T-helper 2 cell treated with Interferon-gamma antibody and Interleukin-4, amounts not matched to agents 5 μg/mL and 100 μg/mL, for 36 hours (primary cell): ENCODE measurements around the gene TBX5.

Source experiments
- DNase-seq: peaks from one replicate; pipeline ENCODE4 v3.0.0; 2021; ENCODE audit warnings: low spot score
- H3K27ac Mint-ChIP-seq: one replicate; pipeline ENCODE4 v1.8.0; 2021; ENCODE audit warnings: mild to moderate bottlenecking, mixed read lengths
- H3K27me3 Mint-ChIP-seq: one replicate; pipeline ENCODE4 v1.8.0; 2021; ENCODE audit warnings: low read depth, mixed read lengths
- H3K36me3 Mint-ChIP-seq: one replicate; pipeline ENCODE4 v1.8.0; 2021; ENCODE audit warnings: low read depth, mixed read lengths
- H3K4me1 Mint-ChIP-seq: one replicate; pipeline ENCODE4 v1.8.0; 2021; ENCODE audit warnings: low read depth, mixed read lengths
- H3K4me3 Mint-ChIP-seq: one replicate; pipeline ENCODE4 v1.8.0; 2022; ENCODE audit warnings: mild to moderate bottlenecking, moderate library complexity, mixed read lengths
- H3K9me3 Mint-ChIP-seq: one replicate; pipeline ENCODE4 v1.8.0; 2021; ENCODE audit warnings: mixed read lengths

Gene TBX5

DNA sequence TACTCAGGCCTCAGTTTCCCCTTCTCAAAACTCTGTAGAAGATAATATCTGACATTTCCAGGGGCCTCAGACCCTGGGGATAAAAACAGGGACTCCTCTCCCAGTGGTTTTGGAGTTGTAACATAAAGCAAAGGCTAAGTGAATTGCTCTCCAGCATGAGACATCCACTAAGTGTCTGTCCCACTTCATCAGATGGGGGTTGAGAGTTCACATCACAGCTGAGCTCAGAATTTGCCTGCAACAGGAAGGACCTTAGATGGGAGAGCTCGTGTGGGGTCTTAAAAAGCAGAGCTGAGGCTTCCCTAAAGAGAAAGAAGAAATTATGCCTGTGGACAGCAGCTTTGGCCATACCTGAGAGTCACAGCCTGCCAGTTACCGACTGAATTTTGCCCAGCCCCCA is 61.1 kb downstream of the TBX5 start:
- no peaks in the 10 kb centered on the region for H3K4me1 Mint-ChIP-seq
- H3K36me3 Mint-ChIP-seq, result no peaks in the 10 kb centered on the region
- H3K27me3 Mint-ChIP-seq, result no peaks in the 10 kb centered on the region
- DNase-seq, result no peak
- no peak overlapping the region for H3K27ac Mint-ChIP-seq
- H3K4me3 Mint-ChIP-seq, result no peak overlapping the region
- H3K9me3 Mint-ChIP-seq, result no peaks in the 10 kb centered on the region

DNA sequence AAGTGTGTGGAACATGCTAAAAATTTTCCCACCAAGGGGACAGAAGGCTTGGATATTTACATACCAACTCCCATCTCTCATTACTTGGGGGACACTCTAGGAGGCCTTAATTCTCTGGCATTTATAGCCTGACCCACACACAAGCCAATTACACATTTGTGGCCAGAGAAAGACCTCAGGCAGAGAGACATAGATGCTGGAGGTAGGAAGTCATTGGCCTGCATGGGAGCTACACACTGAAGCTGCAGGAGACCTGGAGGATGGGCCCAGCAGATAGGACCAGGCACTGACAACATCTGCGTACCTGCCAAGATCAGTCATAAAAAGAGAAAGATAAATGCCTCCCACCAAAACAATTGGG is 61.7 kb downstream of the TBX5 start:
- H3K27ac Mint-ChIP-seq, result no peak overlapping the region
- no peak for DNase-seq
- no peaks in the 10 kb centered on the region for H3K36me3 Mint-ChIP-seq
- H3K9me3 Mint-ChIP-seq, result no peaks in the 10 kb centered on the region
- no peaks in the 10 kb centered on the region for H3K4me1 Mint-ChIP-seq
- H3K4me3 Mint-ChIP-seq, result no peak overlapping the region
- no peaks in the 10 kb centered on the region for H3K27me3 Mint-ChIP-seq

DNA sequence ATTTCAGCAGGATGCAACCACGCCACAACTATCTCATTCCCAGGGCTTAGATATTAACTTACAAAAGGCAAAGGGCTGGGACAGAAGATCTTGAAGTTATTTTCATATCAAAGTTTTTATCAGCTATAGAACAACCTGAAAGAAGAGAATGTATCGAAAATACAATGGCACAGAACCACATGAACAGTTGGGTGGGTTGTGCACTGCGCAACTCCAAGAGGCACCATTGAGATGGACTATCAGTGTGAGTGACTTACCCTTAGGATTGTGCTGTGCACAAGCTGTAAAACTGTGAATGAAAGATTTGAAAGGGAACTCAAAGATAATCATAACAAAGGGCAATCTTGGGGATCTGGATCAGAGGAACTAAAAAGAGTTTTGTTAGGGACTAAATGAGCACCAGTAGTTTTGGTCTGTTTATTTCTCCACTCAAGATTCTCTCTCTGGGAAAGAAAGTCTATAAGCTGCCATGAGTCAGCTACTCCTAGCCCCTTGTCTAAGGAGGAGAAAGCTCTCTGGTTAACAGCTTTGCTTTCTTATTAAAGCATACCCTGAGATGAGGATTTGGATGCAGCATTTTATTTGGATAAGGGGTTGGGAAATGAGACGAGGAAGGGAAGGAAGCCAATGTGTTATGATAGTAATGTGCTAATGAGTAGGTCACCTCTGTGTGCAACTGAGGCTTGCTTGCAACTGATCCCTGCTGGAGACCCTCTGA is 62.2 kb downstream of the TBX5 start:
- Mint-ChIP-seq H3K27ac (no peak overlapping the region), H3K9me3 (no peaks in the 10 kb centered on the region), H3K4me1 (no peaks in the 10 kb centered on the region), H3K4me3 (no peak overlapping the region), H3K36me3 (no peaks in the 10 kb centered on the region), H3K27me3 (no peaks in the 10 kb centered on the region)
- DNase-seq, result no peak

DNA sequence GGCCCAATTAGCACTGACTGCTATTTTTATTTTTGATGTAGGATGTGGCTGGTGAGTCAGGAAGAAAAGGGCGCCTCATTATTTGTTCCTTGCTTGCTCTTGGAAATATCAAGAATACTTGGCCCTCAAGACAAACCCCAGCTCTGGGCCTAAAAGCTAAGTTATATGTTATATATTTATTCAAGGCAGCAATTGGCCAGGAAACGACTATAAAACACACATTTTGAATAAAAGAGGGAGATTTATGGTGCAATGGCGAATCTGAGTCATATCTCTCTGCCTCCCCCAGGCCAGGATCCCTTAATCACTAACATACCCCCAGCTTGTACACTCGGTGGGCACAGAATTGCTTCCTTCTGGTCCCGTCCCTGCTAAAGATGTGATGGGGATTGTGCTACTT is 63.3 kb downstream of the TBX5 start:
- H3K36me3 Mint-ChIP-seq, result no peaks in the 10 kb centered on the region
- H3K27ac Mint-ChIP-seq, result no peak overlapping the region
- H3K9me3 Mint-ChIP-seq, result no peaks in the 10 kb centered on the region
- no peaks in the 10 kb centered on the region for H3K4me1 Mint-ChIP-seq
- no peak overlapping the region for H3K4me3 Mint-ChIP-seq
- DNase-seq, result no peak
- H3K27me3 Mint-ChIP-seq, result no peaks in the 10 kb centered on the region

DNA sequence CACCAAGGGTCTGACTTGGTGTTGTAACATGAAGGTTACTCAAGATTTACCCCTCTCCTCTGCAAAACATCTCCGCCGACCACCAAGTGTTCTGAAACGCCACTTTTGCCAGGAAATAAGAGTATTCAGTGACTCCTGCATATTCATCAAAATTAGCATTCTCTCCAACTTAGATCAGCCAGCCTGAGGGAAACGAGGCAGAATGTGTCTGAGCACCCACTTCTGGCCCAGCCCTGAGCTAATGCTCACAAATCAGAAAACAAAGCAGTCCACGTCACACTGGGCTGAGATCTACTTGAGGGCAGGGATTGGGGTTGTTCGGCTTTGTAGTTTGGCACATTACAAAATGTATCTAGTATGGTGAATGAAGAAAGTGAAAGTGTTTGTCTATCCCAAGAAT is 64.3 kb downstream of the TBX5 start:
- no peak for DNase-seq
- Mint-ChIP-seq H3K9me3 (no peaks in the 10 kb centered on the region), H3K27ac (no peak overlapping the region), H3K36me3 (no peaks in the 10 kb centered on the region), H3K27me3 (no peaks in the 10 kb centered on the region), H3K4me1 (no peaks in the 10 kb centered on the region), H3K4me3 (no peak overlapping the region)

DNA sequence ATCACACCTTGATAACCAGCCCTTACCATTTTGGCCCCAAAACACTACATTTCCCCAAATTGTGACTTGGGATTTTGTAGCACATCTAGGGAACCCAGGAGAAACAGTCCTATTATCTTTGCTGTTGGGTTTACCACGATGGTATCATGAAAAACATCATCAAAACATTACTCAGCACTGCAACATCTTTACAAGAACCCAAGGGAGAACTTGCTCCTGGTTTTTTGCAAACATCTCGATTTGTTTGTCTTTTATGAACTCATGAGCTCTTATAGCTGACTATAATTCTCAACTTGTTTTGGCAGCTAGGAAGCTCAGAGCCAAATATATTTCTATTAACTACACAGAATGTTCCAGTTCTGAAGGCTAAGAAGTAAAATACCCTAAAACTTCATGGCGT is 65.7 kb downstream of the TBX5 start:
- no peaks in the 10 kb centered on the region for H3K27me3 Mint-ChIP-seq
- no peaks in the 10 kb centered on the region for H3K36me3 Mint-ChIP-seq
- no peaks in the 10 kb centered on the region for H3K9me3 Mint-ChIP-seq
- no peak for DNase-seq
- no peaks in the 10 kb centered on the region for H3K4me1 Mint-ChIP-seq
- no peak overlapping the region for H3K4me3 Mint-ChIP-seq
- no peak overlapping the region for H3K27ac Mint-ChIP-seq

DNA sequence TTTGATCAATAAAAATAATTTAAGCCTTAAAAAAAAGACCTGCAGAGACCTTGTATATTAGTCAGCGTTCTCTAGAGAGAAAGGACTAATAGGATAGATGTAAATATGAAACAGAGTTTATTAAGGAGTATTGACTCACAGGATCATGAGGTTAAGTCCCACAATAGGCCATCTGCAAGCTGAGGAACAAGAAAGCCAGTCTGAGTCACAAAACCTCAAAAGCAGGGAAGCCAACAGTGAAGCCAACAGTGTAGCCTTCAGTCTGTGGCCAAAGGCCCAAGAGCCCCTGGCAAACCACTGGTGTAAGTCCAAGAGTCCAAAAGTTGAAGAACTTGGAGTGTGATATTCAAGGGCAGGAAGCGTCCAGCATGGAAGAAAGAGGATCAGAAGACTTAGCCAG is 66.3 kb downstream of the TBX5 start:
- no peaks in the 10 kb centered on the region for H3K9me3 Mint-ChIP-seq
- no peak for DNase-seq
- no peak overlapping the region for H3K27ac Mint-ChIP-seq
- no peaks in the 10 kb centered on the region for H3K4me1 Mint-ChIP-seq
- no peaks in the 10 kb centered on the region for H3K27me3 Mint-ChIP-seq
- H3K36me3 Mint-ChIP-seq, result no peaks in the 10 kb centered on the region
- no peak overlapping the region for H3K4me3 Mint-ChIP-seq

DNA sequence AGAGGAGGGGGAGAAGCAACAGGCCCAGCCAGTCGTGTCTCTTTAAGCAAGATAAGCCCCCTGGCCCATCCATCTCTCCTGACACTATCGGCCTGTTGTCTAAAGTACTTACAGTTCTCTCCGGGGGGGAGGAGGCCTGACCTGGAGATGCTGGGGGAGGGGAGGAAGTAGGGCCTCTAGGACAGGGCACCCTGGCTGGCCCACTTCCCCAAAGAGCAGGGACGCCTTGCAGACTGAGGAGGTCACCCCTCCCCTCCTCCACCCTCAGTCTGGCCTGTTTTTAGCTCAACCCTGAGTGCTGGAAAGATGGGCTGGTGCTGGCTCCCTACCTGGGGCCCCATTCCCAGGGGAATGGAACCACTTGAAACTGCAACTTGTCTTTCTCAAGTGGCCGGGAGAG is 70.3 kb downstream of the TBX5 start:
- no peaks in the 10 kb centered on the region for H3K27me3 Mint-ChIP-seq
- no peak for DNase-seq
- no peaks in the 10 kb centered on the region for H3K9me3 Mint-ChIP-seq
- no peak overlapping the region for H3K27ac Mint-ChIP-seq
- H3K36me3 Mint-ChIP-seq, result no peaks in the 10 kb centered on the region
- H3K4me3 Mint-ChIP-seq, result no peak overlapping the region
- H3K4me1 Mint-ChIP-seq, result no peaks in the 10 kb centered on the region

DNA sequence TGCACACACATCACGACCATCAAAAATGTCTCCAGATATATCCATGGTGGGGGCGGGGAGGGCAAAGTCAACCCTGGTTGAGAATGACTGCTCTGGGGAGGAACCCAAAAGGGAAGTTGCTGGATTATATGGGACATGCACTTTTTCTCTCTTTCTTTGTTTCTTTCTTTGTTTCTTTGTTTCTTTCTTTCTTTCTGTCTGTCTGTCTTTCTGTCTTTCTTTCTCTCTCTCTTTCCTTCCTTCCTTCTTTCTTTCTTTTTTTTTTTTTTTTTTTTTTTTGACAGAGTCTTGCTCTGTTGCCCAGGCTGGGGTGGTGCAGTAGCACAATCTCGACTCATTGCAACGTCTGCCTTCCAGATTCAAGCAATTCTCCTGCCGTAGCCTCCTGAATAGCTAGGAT is 71.5 kb downstream of the TBX5 start:
- no peak overlapping the region for H3K27ac Mint-ChIP-seq
- no peaks in the 10 kb centered on the region for H3K4me1 Mint-ChIP-seq
- H3K4me3 Mint-ChIP-seq, result no peak overlapping the region
- peaks cover 4% of the 10 kb centered on the region for H3K9me3 Mint-ChIP-seq
- no peak for DNase-seq
- H3K27me3 Mint-ChIP-seq, result no peaks in the 10 kb centered on the region
- H3K36me3 Mint-ChIP-seq, result no peaks in the 10 kb centered on the region

DNA sequence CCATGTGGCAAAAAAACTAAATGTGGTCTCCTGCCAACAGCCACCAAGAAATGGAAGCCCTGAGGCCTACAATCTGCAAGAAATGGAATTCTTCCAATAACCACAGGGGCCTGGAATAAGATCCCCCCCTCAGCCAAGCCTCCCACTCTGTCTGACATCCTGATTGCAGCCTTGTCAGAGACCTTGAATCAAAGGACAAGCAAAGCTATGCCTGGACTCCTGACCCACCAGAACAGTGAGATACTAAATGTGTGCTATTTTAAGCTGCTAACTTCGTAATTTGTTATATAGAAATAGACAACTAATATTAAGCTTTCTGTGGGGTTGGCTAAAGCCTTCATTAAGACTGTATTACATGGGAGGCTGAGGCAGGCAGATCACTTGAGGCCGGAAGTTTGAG is 77.7 kb downstream of the TBX5 start:
- Mint-ChIP-seq H3K36me3 (no peaks in the 10 kb centered on the region), H3K27ac (no peak overlapping the region), H3K27me3 (no peaks in the 10 kb centered on the region)

DNA sequence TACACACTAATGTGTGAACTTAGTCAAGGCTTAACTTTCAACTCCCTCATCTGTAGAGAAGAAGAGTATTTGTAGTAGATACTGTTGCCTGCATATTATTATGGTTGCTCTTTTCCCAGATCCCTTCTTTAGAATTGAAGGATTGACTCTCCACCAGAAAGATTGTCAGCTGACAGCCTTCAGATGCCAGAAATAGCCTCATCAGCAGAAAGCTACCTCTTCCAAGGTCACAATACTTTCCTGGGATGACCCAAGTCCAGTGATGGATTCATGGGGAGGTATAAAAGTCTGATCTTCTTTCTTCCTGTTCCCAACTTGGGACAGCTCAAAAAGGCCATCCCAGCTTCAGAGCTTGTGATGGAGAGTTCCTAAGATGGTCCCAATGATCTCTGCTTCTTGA is 78.2 kb downstream of the TBX5 start:
- Mint-ChIP-seq H3K36me3 (no peaks in the 10 kb centered on the region), H3K9me3 (peaks cover 4% of the 10 kb centered on the region), H3K4me1 (no peaks in the 10 kb centered on the region), H3K4me3 (no peak overlapping the region), H3K27me3 (no peaks in the 10 kb centered on the region), H3K27ac (no peak overlapping the region)
- DNase-seq, result no peak

More for the DNA sequence above, 77.7 kb downstream of the TBX5 start:
- Mint-ChIP-seq H3K4me3 (no peak overlapping the region), H3K4me1 (no peaks in the 10 kb centered on the region), H3K9me3 (peaks cover 4% of the 10 kb centered on the region)
- no peak for DNase-seq

DNA sequence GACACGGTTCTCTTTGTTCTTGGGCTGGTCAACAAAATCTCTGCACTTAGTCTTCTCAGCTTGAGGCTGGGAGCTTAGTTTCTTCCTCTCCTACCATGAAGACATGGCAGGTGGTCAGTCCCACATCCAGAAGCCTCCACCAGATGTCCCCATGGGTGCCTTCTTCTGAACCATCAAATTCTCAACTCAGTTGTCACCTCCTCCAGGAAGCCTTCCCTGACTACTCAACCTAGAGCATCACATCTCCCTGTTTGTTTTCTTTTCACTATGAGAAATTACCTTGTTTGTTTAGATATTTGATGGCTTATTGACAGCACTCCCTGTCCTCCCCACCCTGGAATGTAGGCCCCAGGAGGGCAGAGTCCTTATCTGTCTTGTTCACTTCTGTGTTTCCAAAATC is 84.4 kb downstream of the TBX5 start:
- no peak for DNase-seq
- Mint-ChIP-seq H3K36me3 (no peaks in the 10 kb centered on the region), H3K4me1 (no peaks in the 10 kb centered on the region), H3K9me3 (no peaks in the 10 kb centered on the region), H3K27ac (no peak overlapping the region), H3K27me3 (no peaks in the 10 kb centered on the region), H3K4me3 (no peak overlapping the region)

DNA sequence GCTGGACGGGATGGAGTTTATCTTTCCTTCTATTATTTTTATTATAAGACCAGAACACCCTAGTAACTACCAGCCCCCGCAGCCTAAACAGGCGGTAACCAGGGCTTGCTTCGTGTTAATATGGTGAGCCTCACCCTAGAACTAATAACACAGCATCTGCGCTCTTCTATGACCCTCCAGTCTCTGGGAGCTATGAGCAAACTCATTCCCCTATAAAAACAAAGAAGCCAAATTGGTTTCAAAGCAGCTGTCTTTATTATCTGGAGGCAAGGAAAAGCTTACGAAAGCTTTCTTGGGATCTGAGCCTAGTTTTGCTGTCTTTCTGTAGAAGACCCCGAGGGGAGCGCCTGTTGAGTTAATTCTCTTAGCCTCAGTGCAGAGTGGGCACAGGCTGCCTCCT is 85.0 kb downstream of the TBX5 start:
- H3K9me3 Mint-ChIP-seq, result no peaks in the 10 kb centered on the region
- H3K4me3 Mint-ChIP-seq, result no peak overlapping the region
- no peak overlapping the region for H3K27ac Mint-ChIP-seq
- H3K36me3 Mint-ChIP-seq, result no peaks in the 10 kb centered on the region
- H3K27me3 Mint-ChIP-seq, result no peaks in the 10 kb centered on the region
- H3K4me1 Mint-ChIP-seq, result no peaks in the 10 kb centered on the region
- DNase-seq, result no peak

DNA sequence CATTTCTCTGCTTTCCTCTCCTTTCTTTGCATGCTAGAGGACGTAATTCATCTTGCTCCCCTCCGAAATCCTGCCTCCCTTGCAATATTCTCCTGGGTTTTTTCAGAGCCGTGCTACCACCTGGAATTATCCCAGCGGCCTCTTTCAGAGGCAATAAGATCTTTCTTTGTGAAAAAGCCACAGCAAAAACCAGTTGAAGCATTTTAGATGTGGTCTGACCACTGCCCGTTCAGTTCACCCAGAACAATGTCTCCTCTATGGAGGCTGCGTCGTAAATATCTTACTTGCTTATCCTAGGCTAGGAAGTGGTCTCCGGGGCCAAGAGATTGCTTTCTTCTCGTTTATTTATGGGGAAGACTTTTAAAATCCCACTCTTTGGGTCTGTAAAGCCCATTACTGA is 85.8 kb downstream of the TBX5 start:
- Mint-ChIP-seq H3K36me3 (no peaks in the 10 kb centered on the region), H3K27me3 (no peaks in the 10 kb centered on the region), H3K4me1 (no peaks in the 10 kb centered on the region), H3K27ac (no peak overlapping the region), H3K4me3 (no peak overlapping the region), H3K9me3 (no peaks in the 10 kb centered on the region)
- no peak for DNase-seq

DNA sequence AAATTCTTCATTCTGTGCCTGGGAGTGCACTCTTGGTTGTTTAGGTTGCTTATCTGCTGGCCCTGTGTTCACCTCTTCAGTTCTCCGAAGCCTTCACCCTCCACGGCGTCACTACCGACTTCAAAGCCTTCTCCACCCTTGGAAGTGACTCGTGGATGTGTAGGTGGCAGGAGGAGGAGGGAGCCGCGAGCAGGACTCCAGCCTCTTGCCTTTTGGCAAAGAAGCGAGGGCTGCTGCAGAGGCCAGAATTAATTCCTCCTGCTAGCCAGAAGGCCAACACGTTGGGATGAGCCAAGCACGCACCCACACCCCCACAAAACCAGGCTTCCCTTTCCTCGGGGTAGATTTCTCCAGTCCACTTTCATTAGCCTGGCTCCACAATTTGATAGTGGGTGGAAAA is 86.5 kb downstream of the TBX5 start:
- Mint-ChIP-seq H3K27me3 (no peaks in the 10 kb centered on the region), H3K27ac (no peak overlapping the region), H3K9me3 (no peaks in the 10 kb centered on the region), H3K4me1 (no peaks in the 10 kb centered on the region), H3K36me3 (no peaks in the 10 kb centered on the region), H3K4me3 (no peak overlapping the region)
- DNase-seq, result no peak
